ENCODE measurements around the gene ST3GAL3.
A peak's percentile ranks its signal among the peaks of the same experiment; 100 is the strongest.
"Not testable (repeated sequence)": the region's sequence is repeated elsewhere in the genome, so short reads cannot be mapped to it uniquely, and the experiment has no call there.

ST3GAL3 gene

DNA sequence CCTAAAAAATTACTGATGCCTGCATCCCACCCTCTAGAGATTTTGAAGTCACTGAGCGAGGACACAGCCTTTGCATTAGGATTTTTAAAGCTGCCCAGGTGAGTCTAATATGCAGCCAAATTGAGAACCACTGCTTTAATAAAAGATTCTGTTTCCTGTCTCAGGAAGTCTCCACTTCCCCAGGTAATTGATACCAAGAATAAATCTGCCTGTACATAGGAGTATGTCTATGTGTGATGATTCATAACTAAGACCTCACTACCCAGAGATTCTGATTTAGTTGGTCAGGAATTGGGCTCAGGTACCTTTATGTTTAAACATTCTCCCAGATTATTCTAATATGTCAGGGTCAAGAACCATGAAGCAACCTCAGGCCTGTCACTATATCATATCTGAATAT is 117.5 kb downstream of the ST3GAL3 start:
- no peak for DNase-seq

DNA sequence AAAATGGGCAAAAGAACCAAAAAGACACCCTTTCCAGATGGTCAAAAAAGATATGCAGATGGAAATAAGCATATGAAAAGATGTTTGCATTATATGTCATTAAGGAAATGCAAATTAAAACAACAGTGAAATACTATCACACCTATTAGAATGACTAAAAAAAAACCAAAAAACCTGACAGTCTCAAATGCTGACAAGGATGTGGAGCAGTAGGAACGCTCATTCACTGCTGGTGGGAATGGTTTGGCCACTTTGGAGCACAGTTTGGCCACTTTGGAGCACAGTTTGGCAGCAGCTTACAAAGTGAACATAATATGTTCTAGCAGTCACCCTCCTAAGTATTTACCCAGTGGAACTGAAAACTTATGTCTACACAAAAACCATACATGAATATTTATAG is 121.2 kb downstream of the ST3GAL3 start:
- DNase-seq: no peak

DNA sequence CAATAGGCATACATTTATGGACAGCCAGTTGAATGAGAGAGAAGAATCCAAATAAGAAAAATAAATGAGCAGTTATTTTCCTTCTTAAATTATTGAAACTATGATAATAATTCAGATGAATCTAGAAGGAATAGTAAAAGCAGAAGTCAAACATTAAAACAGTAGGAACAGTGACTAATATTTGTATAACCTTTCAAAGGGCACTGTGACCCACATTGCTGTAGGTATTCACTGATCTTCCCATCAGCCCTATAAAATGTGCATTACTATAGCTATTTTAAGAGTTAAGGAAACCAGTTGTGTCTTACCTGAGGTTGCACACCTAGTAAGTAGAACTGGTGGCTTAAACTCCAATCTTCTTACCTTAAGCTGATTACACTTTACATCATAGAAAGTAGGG is 123.5 kb downstream of the ST3GAL3 start:
- DNase-seq: no peak

DNA sequence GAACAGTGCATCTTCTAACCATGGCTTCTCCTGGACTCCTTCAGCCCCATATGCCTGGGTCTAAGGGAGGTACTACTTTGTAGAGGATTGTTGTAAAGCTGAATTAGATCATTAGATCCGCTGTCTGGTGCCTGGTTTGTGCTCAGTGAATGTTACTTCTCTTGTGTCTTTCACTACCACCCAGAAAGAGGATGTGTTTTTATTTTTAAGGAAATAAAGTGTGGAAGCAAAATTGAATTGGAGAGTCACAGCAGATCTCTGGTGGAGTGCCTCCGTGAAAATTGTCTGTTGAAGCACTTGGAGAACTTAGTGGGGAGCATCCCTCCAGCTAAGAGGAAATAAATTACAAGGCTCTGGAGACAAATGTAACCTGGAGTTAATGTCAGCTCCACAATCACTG is 124.5 kb downstream of the ST3GAL3 start:
- no peak for DNase-seq

DNA sequence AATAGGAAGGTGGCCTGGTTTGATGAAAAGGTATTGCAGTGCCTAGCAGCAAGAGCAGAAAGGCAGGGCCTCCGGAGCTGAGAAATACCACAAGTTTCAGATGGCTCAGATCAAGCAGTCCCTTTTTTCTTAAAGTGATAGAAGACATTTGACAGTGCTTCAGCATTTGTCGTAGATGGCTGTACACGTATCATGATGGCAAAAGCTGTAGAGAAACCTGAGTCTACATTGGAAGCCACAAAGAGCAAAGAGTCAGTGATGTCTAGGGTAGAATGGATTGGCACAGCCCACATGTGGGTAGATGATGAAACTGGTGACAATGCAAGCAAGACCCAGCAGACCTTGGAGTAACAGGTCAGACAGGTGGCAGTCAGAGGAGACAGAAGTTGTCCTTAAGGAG is 124.9 kb downstream of the ST3GAL3 start:
- DNase-seq: no peak

DNA sequence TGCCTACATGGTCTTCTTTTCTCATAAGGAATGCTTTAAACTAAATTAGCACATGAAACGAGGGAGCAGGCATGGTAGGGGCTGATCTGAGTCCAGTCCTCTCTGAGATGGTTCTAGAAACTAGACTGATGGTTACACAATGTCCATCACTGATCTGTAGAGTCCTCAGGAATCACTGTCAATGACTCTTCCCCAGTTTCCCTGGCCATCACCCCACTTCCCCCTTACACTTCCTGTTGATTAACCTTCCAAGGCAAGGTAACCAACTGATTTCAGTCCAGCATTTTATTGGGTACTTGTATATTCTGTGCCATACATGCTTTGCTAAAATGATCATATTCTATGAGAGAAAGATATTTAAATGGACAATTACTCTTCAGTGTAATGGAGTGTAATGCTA is 125.7 kb downstream of the ST3GAL3 start:
- DNase-seq: no peak

DNA sequence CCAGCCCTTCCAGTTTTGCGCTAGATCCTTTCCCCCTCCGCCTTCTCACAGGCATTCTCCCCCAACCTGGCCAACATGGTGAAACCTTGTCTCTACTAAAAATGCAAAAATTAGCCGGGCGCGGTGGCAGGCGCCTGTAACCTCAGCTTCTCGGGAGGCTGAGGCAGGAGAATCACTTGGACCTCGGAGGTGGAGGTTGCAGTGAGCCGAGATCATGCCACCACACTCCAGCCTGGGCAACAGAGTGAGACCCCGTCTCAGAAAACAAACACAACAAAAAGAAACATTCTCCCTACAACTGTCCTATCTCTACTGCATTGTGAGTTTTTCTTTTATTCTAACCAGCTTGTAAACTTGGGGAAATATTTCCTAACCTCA is 126.6 kb downstream of the ST3GAL3 start:
- not testable (repeated sequence) for DNase-seq

DNA sequence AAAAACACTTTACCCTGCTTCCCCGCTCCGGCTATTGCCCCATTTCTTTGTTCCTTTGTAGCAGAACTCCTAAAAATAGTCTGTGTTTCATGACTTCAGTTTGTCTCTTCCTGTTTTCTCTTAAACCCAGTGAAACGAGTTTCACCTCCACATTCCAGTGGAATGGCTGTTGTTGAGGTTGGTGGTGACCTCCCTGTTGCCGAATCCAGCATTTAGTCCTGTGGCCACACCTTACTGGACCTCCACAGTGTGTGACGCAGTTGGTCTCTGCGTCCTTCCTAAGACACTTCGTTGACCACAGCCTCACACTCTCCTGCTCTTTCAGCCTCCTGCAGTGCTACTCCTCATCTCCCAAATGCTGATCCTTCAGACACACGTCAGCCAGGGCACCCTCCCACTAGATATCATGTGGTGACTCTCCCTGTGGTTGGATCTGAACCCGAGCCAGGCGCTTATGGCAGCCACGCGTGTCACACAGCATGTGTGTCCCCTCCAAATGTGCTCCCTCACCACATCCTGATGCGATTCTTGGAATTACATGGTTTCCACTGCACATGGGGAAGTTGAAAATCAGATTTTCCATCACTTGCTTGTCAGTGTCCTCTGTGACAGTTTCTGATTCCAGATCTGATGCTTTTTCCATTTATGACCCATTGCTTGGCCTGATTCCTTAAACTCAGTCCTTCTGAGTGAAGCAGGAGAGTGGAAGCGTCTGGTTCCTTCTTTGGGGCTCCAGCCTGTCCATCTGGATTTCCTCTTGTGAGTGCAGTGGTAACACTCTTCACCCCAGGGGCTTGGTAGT is 127.1 kb downstream of the ST3GAL3 start:
- DNase-seq: no peak

DNA sequence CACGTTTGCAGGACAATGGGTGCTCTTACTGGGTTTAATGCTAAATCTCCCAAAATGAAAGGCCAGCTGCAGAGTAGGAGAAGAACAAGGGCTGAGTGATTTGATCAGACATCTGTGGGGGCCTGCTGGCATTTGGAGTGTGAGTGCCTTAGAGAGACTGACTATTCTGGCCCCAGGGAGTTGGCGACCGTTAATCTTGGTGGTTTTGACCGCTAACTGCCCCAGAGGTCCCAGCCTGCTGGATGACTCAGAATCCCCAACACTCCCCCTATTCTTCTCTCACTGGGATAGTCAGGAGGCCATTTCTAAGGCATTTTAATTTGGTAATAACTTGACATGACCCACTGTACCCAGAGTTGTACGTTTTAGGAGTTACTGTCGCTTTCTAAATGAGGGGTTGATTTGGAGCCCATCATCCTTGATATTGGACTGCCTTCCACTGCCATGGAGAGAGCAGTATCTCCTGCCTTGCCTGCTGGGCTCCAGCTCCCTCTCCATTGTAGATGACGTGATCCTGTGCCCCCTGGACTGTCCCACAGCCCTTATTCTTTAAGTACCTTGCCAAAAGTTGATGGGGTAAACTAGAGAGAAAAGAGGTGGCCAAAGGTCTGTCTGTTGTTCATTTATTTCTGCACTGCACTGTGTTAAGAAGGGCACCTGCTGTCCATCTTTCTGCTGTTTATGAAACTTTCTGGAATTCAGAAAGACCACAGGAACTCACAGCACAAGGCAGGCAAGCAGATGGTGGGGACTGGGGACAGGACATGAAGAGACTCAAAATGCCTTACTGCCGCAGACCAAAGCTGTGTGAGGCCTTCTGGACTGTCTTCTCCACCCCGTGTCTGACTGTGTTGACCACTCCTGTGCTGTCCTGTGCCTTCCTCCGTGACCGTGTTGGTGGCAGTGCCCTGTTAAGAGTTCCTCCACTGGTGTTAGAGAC is 128.0 kb downstream of the ST3GAL3 start:
- DNase-seq: no peak

DNA sequence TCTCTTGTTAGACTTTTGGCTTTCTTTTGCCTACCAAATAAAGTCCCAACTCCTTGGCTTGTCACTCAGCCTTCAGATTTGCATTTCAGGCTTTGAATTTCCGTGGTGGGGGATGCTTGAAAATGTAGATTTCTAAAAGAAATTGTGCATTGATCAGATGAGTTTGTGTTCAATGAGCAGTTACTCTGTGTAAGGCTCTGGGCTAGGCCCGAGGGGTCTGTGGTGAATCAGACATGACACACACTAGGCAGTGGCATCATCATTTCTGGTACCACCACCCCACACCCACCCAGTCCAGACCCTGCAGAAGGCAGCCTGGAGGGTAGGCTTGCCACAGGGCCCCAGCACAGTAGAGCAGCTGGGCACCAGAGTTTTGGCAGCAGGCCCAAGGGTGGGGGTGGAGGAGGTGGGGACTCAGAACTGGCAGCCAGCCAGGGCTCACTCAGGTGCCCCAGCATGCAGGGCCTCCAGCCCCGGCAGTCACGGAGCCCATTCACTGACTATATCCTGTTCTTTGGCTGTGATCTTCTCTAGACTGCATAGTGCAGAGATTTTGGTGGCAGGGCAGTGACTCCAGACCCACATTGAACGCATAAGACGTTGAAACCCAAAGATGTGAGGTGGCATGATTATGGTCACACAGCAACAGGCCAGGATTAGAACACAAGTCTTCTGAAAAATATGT is 129.1 kb downstream of the ST3GAL3 start:
- peak; percentile 57 for DNase-seq

DNA sequence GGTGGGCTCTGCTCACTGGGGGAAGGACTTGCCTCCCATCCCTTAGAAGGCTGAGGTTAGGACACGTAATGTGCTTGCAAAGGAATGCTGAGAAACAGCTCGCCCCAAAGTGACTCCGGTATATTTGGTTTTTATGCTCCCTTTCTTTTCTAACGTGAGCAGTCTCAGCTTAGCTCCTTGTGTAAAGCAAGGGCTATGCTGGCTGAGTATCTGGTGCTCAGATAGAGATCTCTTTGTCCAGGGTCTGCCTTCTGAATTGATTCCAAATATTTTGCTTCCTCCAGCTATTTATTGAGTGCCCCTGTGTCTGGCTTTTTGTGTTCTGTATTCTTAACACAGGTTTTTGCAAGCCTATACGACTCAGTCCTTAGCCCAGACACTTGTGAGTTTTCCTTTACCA is 131.7 kb downstream of the ST3GAL3 start:
- no peak for DNase-seq

DNA sequence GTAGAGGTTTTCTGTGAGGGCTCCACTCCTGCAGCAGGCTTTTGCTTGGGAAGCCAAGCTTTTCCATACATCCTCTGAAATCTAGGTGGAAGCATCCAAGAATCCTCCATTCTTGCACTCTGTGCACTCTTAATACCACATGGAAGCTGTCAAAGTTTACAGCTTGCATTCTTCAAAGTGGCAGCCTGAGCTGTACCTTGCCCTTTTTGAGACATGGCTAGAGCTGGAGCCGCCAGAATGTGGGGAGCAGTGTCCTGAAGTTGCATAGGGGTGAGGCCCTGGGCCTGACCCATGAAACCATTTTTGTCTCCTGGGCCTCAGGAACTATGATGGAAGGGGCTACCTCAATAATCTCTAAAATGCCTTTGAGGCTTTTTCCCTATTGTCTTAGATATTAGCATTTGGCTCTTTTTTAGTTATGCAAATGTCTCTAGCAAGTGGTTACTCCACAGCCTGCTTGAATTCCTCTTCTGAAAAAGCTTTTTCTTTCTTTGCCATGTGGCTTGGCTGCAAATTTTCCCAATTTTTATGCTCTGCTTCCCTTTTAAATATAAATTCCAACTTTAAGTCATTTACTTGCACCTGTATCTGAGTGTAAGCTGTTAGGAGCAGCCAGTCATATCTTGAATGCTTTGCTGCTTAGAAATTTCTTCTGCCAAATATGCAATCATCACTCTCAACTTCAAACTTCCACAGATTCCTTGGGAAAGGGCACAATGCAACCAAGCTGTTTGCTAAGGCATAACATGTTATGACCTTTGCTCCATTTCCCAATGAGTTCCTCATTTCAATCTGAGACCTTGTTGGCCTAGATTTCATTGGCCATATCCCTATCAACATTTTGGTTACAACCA is 134.2 kb downstream of the ST3GAL3 start:
- no peak for DNase-seq

DNA sequence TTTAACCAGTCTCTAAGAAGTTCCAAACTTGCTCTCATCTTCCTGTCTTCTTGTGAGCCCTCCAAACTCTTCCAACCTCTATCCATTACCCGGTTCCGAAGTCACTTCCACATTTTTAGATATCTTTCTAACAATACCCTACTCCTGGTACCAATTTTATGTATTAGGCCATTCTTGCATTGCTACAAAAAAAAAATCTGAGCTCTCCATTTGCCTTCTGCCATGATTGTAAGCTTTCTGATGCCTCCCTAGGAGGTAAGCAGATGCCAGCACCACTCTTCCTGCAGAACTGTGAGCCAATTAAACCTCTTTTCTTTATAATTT is 134.8 kb downstream of the ST3GAL3 start:
- no peak for DNase-seq

DNA sequence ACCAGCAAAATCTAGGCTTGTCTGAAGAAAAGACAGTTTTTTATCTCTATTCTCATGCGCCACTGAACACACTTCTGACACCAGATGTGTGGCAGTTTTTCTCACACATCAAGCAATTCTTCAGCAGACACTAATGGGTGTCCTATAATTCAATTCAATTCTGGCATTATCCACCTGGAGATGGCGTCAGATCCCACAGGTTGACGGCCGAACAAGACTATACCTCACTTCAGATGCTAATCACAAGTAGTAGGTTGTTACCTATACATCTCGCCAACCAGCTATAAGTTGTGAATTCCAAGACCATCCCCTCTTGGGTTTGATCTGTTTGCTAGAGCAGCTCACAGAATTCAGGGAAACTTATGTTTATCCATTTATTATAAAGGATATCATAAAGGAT is 136.3 kb downstream of the ST3GAL3 start:
- no peak for DNase-seq

DNA sequence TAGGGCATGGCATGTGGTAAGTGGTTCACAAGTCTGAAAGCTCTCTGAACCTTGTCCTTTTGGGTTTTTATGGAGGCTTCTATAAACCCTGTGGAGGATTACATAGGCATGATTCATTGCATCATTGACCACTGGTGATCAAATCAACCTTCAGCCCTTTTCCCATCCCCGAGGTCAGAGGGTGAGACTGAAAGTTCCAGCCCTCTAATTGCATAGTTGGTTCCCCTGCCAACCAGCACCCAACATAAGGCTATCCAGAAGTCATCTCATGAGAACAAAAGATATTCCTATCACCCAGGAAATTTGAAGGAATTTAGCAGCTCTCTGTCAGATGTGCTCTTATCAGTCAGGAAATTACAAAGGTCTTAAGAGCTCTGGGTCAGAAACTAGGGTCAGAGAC is 136.8 kb downstream of the ST3GAL3 start:
- DNase-seq: no peak

DNA sequence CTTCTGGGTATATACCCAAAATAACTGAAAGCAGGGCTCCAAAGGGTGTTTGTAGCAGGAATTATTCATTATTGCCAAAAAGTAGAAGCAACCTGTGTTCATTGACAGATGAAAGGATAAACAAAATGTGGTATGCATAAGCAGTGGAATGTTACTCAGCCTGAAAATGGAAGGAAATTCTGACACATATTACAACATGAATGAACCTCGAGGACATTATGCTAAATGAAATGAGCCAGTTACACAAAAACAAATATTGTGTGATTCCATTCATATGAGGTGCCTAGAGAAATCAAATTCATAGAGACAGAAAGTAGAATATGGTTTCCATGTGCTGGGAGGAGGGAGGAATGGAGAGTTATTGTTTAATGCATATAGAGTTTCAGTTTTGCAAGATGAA is 140.0 kb downstream of the ST3GAL3 start:
- no peak for DNase-seq

DNA sequence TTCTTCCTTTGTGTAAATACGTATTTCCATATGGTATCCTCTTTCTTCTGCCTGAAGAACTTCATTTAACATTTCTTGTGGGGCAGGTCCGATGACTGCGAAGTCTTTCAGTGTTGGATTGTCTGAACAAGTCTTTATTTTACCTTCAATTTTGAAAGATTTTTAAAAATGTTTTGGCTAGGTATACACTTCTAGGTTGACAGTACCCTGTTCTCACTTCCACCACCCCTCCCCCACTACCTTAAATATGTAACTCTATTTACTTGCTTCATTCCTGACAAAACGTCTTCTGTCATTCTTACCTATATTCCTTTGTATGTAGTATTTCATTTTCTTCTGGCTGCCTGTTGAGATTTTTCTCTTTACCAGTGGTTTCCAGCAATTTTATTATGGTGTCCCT is 140.5 kb downstream of the ST3GAL3 start:
- DNase-seq: no peak

DNA sequence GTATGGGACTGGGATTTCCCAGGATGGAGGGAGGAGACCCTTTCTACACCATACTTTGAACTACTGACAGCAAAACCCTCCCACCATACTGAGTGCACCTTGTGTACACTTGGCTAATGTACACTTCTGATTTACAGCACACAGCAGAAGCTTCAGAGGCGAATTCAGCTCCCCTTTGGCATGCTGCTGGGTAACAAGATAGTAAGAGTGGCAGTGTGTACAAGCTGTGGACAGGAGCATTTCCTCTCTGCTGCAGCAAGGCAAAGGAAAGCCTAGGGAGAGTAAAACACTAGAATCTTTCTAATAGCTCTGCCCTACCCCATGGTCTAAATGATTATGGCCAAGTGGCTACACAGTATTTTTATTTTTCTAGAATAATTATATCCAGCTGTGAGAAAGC is 142.3 kb downstream of the ST3GAL3 start:
- DNase-seq: no peak

DNA sequence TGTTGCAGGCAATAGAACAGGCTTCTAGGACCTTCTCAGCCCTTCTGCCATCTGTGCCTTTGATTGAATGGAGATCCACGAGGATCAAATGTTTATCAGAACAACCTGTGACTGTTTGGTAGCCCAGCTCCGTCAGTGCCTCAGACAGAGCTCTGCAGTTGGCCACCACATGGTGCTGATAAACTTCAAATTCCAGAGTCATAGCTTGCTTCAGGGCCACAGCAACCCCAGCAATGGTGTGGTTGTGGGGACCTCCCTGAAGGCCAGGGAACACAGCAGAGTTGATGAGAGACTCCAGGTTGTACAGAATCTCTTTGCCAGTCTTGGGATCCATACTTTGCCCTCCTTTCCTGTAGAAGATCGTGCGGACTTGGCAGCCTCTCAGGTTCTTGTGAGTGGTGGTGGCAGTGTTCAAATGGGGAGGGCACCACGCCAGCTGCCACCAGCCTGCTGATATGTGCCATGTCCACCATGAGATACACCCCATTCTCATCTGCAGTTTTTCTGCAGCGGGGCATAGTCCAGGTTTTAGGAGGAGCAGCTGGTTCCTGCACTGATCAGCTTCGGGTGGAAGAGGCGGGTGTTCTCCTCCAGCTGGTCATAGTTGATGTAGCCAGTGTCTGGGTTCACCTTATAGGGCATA is 143.4 kb downstream of the ST3GAL3 start:
- DNase-seq: no peak

DNA sequence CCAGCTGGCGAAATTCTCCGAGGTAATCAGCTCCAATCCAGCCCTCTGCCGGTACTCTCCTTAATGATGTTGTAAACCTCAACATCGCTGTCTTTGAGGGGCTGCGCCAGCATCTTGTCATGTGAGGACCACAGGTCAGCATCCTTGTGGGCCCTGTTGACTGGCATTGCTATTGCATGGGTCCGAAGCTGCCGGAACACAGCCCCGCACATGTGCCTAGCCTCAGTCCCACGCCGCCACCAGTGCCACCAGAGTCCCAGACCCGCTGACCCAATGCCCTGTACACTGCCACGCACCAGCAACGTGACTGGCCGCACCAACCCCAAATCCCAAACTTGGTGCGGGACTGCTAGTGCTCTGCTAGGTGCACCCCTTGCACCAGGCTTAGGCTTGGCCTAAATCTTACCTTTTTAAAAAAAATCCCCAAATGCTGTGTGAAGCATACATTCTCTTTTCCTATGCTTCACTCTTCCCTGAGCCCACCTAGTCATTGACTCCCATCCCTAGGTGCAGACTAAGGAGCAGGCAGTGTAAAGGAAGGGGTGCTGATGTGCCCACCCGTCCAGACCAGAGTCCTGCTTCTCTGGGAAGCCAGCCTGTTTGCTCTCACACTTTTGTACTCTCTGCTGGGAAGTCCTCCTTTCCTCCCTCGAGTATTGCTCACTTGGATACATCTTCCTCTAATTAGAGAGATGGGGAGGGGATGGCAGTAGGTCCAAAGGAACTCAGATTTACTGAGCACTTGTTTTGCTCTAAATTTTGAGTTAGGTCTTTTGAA is 144.4 kb downstream of the ST3GAL3 start:
- DNase-seq: no peak

DNA sequence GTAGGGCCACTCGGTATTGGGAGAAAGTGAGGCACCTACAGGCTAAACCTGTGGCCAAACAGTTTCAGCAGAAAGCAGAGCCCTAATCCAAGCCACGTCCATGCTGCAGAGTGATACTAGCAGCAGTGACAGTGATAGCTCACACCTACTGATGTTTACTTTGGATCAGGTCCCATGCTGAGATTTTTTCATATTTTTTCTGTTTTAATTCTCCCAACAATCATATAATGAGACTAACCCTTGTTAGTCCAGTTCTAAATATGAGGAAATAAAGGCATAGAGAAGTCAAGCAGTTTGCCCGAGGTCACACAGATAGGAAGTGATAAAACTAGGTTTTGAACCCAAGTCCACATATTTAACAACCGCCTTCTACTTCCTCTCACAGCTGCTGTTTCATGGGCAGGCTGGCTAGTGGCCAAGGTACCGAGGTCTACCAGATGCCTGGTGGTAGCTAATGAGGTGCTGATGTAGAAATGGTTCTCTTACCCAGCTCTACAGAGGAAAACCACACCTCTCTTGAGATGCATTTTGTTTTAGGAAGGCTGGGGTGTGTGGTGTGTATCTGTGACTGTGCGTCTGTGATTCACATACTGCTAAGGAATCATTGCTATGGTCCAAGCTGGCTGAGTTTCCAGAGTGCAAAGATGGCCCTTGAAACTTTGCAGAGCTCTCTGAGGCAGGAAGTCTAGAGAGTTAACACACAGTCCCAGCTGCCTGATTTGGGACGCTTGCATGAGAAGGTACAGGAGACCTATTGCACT is 146.0 kb downstream of the ST3GAL3 start:
- no peak for DNase-seq
